ENCODE measurements around the gene VGLL3. TPM values are rescaled to one million over a fixed set of nuclear protein-coding genes. Genes with fewer than 3 reads are reported as not detected.

The VGLL3 gene
- polyA plus RNA-seq, 1 donor from 2014 or later: 0.06 TPM

GRCh38 chr3:86954747-86955146 lies 36.2 kb downstream of the VGLL3 start:
- no peak overlapping the region for H3K27ac ChIP-seq (ENCODE audit: low read length)
- no peak overlapping the region for H3K4me3 ChIP-seq (ENCODE audit: low read length)
- H4K20me1 ChIP-seq (ENCODE audit: insufficient read depth): no peaks in the 10 kb centered on the region
- no peak for TF ChIP-seq MXI1 (conservative IDR thresholded peaks at IDR 0.05; ENCODE audit: poor library complexity, severe bottlenecking)
- no peak for TF ChIP-seq EZH2 (IDR thresholded peaks at IDR 0.05; ENCODE audit: borderline replicate concordance, insufficient read depth, low read length, poor library complexity, severe bottlenecking)
- TF ChIP-seq REST (IDR thresholded peaks at IDR 0.05; ENCODE audit: borderline replicate concordance): no peak
- TF ChIP-seq POLR2AphosphoS5 (IDR thresholded peaks at IDR 0.05): no peak
- no peak for TF ChIP-seq TAF1 (IDR thresholded peaks at IDR 0.05; ENCODE audit: low read depth)
- TF ChIP-seq RAD21 (conservative IDR thresholded peaks at IDR 0.05): no peak
- TF ChIP-seq CTCF (IDR thresholded peaks at IDR 0.05; ENCODE audit: poor library complexity, severe bottlenecking): no peak
- TF ChIP-seq SMC3 (conservative IDR thresholded peaks at IDR 0.05; ENCODE audit: poor library complexity): no peak
- no peak for TF ChIP-seq EP300 (conservative IDR thresholded peaks at IDR 0.05; ENCODE audit: poor library complexity, severe bottlenecking)
- H2AFZ ChIP-seq (ENCODE audit: low read depth, low read length): no peak overlapping the region
- no peaks in the 10 kb centered on the region for H3K27me3 ChIP-seq (ENCODE audit: insufficient read depth, low read depth, low read length)
- H3K36me3 ChIP-seq (ENCODE audit: insufficient read depth, low read length): no peaks in the 10 kb centered on the region
- no peaks in the 10 kb centered on the region for H3K9me3 ChIP-seq (ENCODE audit: low read length)
- no peaks in the 10 kb centered on the region for H3F3A ChIP-seq (ENCODE audit: insufficient read depth, low read length, poor library complexity, severe bottlenecking)
- no peak overlapping the region for H3K4me2 ChIP-seq (ENCODE audit: low read length)
- no peaks in the 10 kb centered on the region for H3K9me2 ChIP-seq (ENCODE audit: insufficient read depth, low read length)
- H3K79me2 ChIP-seq (replicated peaks; ENCODE audit: insufficient read depth, low read length): no peaks in the 10 kb centered on the region
- no peak overlapping the region for H3K9ac ChIP-seq (ENCODE audit: low read length)

- H3K9ac ChIP-seq (ENCODE audit: low read length): no peak overlapping the region
Measured at GRCh38 chr3:86954226-86954625, 36.7 kb downstream of the VGLL3 start.

More at GRCh38 chr3:86954226-86954625, 36.7 kb downstream of the VGLL3 start:
- Histone ChIP-seq H3K9me3 (ENCODE audit: low read length) (no peaks in the 10 kb centered on the region), H3K36me3 (ENCODE audit: insufficient read depth, low read length) (no peaks in the 10 kb centered on the region), H4K20me1 (ENCODE audit: insufficient read depth) (no peaks in the 10 kb centered on the region), H3K79me2 (replicated peaks; ENCODE audit: insufficient read depth, low read length) (no peaks in the 10 kb centered on the region), H3K4me2 (ENCODE audit: low read length) (no peak overlapping the region), H3K9me2 (ENCODE audit: insufficient read depth, low read length) (no peaks in the 10 kb centered on the region), H3K27me3 (ENCODE audit: insufficient read depth, low read depth, low read length) (no peaks in the 10 kb centered on the region), H3K27ac (ENCODE audit: low read length) (no peak overlapping the region), H3F3A (ENCODE audit: insufficient read depth, low read length, poor library complexity, severe bottlenecking) (no peaks in the 10 kb centered on the region), H3K4me3 (ENCODE audit: low read length) (no peak overlapping the region), H2AFZ (ENCODE audit: low read depth, low read length) (no peak overlapping the region)
- TF ChIP-seq RAD21 (conservative IDR thresholded peaks at IDR 0.05) (no peak), EP300 (conservative IDR thresholded peaks at IDR 0.05; ENCODE audit: poor library complexity, severe bottlenecking) (no peak), POLR2AphosphoS5 (IDR thresholded peaks at IDR 0.05) (no peak), SMC3 (conservative IDR thresholded peaks at IDR 0.05; ENCODE audit: poor library complexity) (no peak), MXI1 (conservative IDR thresholded peaks at IDR 0.05; ENCODE audit: poor library complexity, severe bottlenecking) (no peak), TAF1 (IDR thresholded peaks at IDR 0.05; ENCODE audit: low read depth) (no peak), REST (IDR thresholded peaks at IDR 0.05; ENCODE audit: borderline replicate concordance) (no peak), EZH2 (IDR thresholded peaks at IDR 0.05; ENCODE audit: borderline replicate concordance, insufficient read depth, low read length, poor library complexity, severe bottlenecking) (no peak), CTCF (IDR thresholded peaks at IDR 0.05; ENCODE audit: poor library complexity, severe bottlenecking) (no peak)
